Natural killer cell (primary cell): ENCODE results near the gene CDYL2. TPM values are rescaled to one million over a fixed set of nuclear protein-coding genes. Genes with fewer than 3 reads are reported as not detected.

ENCODE experiments used
- ATAC-seq, 3 donors: fragments of 150-1000 bp in 2 of 3; fragments of 200-7000 bp in 1 of 3; cut with Tn5 transposase; 1 replicate in 1 of 3; 2 replicates in 2 of 3; pipeline ENCODE4 v1.10.0; 2021; ENCODE audit warnings: mild to moderate bottlenecking in 2 of 3, moderate library complexity in 2 of 3
- DNase-seq, 2 donors: peaks; one replicate each; pipeline versions ENCODE4 v3.0.0 to v3.0.0-alpha.2; 2013 to 2021; ENCODE audit warnings: mixed read lengths in 1 of 2
- H3K27ac ChIP-seq: one replicate; pipeline ENCODE4 v1.5.1; 2013; ENCODE audit warnings: mild to moderate bottlenecking, low read length
- H3K27me3 ChIP-seq: one replicate; pipeline ENCODE4 v1.6.1; 2013; ENCODE audit warnings: low read length; ENCODE audit not compliant: control insufficient read depth, insufficient read depth
- H3K36me3 ChIP-seq: one replicate; pipeline ENCODE4 v1.6.1; 2013; ENCODE audit warnings: low read length; ENCODE audit not compliant: control insufficient read depth, insufficient read depth
- H3K4me1 ChIP-seq: one replicate; pipeline ENCODE4 v1.6.1; 2013; ENCODE audit warnings: low read length; ENCODE audit not compliant: control insufficient read depth, insufficient read depth
- H3K4me3 ChIP-seq: one replicate; pipeline ENCODE4 v1.5.1; 2013; ENCODE audit warnings: low read length
- H3K9me3 ChIP-seq: one replicate; pipeline ENCODE4 v1.6.1; 2013; ENCODE audit warnings: low read length; ENCODE audit not compliant: control insufficient read depth, insufficient read depth
- H3K27ac Mint-ChIP-seq, 2 donors: one replicate each; pipeline ENCODE4 v1.8.0; 2022; ENCODE audit warnings: mild to moderate bottlenecking in 2 of 2, mixed read lengths in 2 of 2, moderate library complexity in 1 of 2
- H3K27me3 Mint-ChIP-seq, 2 donors: one replicate each; pipeline ENCODE4 v1.8.0; 2022; ENCODE audit warnings: low read depth in 2 of 2, mixed read lengths in 2 of 2
- H3K36me3 Mint-ChIP-seq: one replicate; pipeline ENCODE4 v1.8.0; 2022; ENCODE audit warnings: mixed read lengths
- H3K4me1 Mint-ChIP-seq, 2 donors: one replicate each; pipeline ENCODE4 v1.8.0; 2022; ENCODE audit warnings: mixed read lengths in 2 of 2
- H3K4me3 Mint-ChIP-seq: one replicate; pipeline ENCODE4 v1.8.0; 2022; ENCODE audit warnings: mild to moderate bottlenecking, moderate library complexity, mixed read lengths
- H3K9me3 Mint-ChIP-seq, 2 donors: one replicate each; pipeline ENCODE4 v1.8.0; 2022; ENCODE audit warnings: mixed read lengths in 2 of 2
- CTCF ChIP-seq: fragments of 200-600 bp; IDR thresholded peaks from one replicate; pipeline ENCODE4 v1.8.0; 2022; ENCODE audit warnings: antibody characterized with exemption
- WGBS: methylation state at CpG from one replicate; pipeline ENCODE4 v1.1.7; 2013; ENCODE audit warnings: missing lambda C conversion rate; ENCODE audit not compliant: insufficient coverage; 5-methylcytosine and 5-hydroxymethylcytosine counted together
- intact Hi-C: fragments of 100-400 bp; cut with micrococcal nuclease; formaldehyde crosslinking; loops from one replicate; pipeline ENCODE4 v1.14.2; 2022
- total RNA-seq, 4 donors: library from RNA; stranded (reverse); fragments of 120-200 nt in 1 of 4; gene quantifications; one replicate each; pipeline versions ENCODE4 v1.2.3 to v1.2.4, GENCODE V29; 2013 to 2022

The CDYL2 gene
- total RNA-seq, 3 donors from 2014 or later (not counting 1 experiment from before 2014, with no cell fraction given): 2.7 to 14.5 (median 3.4) TPM

- peaks cover 0 to 2% of the 10 kb centered on the region in 2 donors for H3K27me3 Mint-ChIP-seq
- no peaks in the 10 kb centered on the region for H3K36me3 ChIP-seq
- no peak overlapping the region for H3K4me3 ChIP-seq
- no peak overlapping the region for H3K4me3 Mint-ChIP-seq
- peak in 2 of 3 donors; percentile 60 to 80 for ATAC-seq
- no peak for TF ChIP-seq CTCF
- no peaks in the 10 kb centered on the region for H3K4me1 Mint-ChIP-seq
- no peak overlapping the region for H3K27ac Mint-ChIP-seq
- peaks cover 0 to 4% of the 10 kb centered on the region in 2 donors for H3K9me3 Mint-ChIP-seq
- H3K9me3 ChIP-seq: peaks cover 3% of the 10 kb centered on the region
- intact Hi-C loops: no loop called here
- H3K36me3 Mint-ChIP-seq: no peaks in the 10 kb centered on the region
- peaks cover 3% of the 10 kb centered on the region for H3K4me1 ChIP-seq
- WGBS: 7% methylated on average over 2 of the region's 2 CpGs
- H3K27ac ChIP-seq: no peak overlapping the region
- DNase-seq: peak in 1 of 2 donors; percentile 48
- H3K27me3 ChIP-seq: no peaks in the 10 kb centered on the region
Measured at GRCh38 chr16:80719573-80719972, 84.8 kb downstream of the CDYL2 start.

GRCh38 chr16:80718480-80719220, 85.7 kb downstream of the CDYL2 start:
- no peak for DNase-seq
- Histone ChIP-seq H3K4me3 (no peak overlapping the region), H3K36me3 (no peaks in the 10 kb centered on the region), H3K4me1 (peaks cover 3% of the 10 kb centered on the region), H3K9me3 (peaks cover 3% of the 10 kb centered on the region), H3K27ac (no peak overlapping the region), H3K27me3 (no peaks in the 10 kb centered on the region)
- H3K4me1 Mint-ChIP-seq: no peaks in the 10 kb centered on the region
- no peak for ATAC-seq
- TF ChIP-seq CTCF: no peak
- no peak overlapping the region for H3K4me3 Mint-ChIP-seq
- intact Hi-C loops: no loop called here
- WGBS: 95% methylated on average over 10 of the region's 10 CpGs
- peaks cover 0 to 2% of the 10 kb centered on the region in 2 donors for H3K27me3 Mint-ChIP-seq
- H3K9me3 Mint-ChIP-seq: no peaks in the 10 kb centered on the region
- no peaks in the 10 kb centered on the region for H3K36me3 Mint-ChIP-seq
- H3K27ac Mint-ChIP-seq: no peak overlapping the region

GRCh38 chr16:80717611-80718010, 86.8 kb downstream of the CDYL2 start:
- intact Hi-C loops: no loop called here
- Histone ChIP-seq H3K9me3 (no peaks in the 10 kb centered on the region), H3K27ac (no peak overlapping the region), H3K36me3 (no peaks in the 10 kb centered on the region), H3K27me3 (no peaks in the 10 kb centered on the region), H3K4me3 (no peak overlapping the region), H3K4me1 (peaks cover 3% of the 10 kb centered on the region)
- peaks cover 0 to 2% of the 10 kb centered on the region in 2 donors for H3K27me3 Mint-ChIP-seq
- 92% methylated on average over 3 of the region's 3 CpGs for WGBS
- no peak for DNase-seq
- H3K36me3 Mint-ChIP-seq: no peaks in the 10 kb centered on the region
- ATAC-seq: no peak
- no peaks in the 10 kb centered on the region for H3K4me1 Mint-ChIP-seq
- H3K4me3 Mint-ChIP-seq: no peak overlapping the region
- no peaks in the 10 kb centered on the region for H3K9me3 Mint-ChIP-seq
- no peak overlapping the region for H3K27ac Mint-ChIP-seq
- TF ChIP-seq CTCF: no peak
